CMK (cell line): ENCODE results near the gene PPIF.

Source experiments
- DNase-seq: peaks from one replicate; pipeline ENCODE4 v3.0.0-alpha.2; 2010; ENCODE audit warnings: low read depth

The PPIF gene

DNA sequence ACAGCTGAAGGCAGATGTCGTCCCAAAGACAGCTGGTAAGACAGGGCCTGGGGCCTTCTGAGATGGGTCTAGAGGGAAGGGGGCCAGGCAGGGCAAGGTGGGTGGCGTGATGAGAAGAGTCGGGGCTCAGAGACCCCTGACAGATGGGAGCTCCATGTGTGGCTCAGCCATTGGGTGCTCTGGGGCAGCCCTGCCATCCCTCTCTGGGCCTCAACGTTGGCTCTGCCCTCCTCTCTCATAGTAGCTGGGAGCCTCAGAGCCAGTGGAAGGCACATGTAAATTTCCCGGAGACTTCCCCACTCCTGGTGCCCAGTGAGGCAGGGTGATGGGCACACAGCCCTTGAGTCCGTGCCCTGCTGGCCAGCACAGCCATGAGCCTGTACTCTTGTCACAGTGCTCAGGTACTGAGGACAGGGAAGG, 1.8 kb downstream of the PPIF start:
- no peak for DNase-seq

DNA sequence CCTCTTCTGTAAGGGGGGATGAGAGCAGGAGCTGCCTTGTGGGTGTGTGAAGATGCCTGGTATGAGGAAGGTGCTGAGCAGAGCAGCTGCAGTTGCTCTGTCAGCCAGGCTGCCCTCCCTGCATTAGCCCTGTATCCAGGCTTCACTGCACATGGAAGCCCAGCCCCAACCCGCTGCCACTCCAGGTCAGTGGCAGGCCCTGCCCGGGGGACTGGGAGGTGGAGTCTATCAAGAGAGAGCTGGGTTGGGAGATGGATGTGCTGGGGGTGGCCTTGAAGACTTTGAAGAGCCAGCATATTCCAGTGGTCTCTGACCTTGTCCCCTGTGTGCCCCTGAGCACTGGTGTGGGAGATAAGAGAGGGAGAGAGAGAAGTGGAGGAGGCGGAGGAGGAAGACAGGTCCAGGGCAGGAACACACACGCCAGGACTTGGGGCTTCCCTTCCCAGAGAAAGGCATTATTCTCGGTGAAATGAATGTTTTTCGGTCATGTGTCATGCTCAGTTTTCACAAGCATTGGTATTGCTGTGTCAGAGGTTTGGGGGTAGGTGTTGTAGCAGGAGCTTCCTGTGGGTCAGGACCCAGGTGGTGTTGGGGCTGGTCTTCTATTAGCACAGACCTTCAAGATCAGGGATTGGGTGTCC, 2.6 kb downstream of the PPIF start:
- DNase-seq: no peak

DNA sequence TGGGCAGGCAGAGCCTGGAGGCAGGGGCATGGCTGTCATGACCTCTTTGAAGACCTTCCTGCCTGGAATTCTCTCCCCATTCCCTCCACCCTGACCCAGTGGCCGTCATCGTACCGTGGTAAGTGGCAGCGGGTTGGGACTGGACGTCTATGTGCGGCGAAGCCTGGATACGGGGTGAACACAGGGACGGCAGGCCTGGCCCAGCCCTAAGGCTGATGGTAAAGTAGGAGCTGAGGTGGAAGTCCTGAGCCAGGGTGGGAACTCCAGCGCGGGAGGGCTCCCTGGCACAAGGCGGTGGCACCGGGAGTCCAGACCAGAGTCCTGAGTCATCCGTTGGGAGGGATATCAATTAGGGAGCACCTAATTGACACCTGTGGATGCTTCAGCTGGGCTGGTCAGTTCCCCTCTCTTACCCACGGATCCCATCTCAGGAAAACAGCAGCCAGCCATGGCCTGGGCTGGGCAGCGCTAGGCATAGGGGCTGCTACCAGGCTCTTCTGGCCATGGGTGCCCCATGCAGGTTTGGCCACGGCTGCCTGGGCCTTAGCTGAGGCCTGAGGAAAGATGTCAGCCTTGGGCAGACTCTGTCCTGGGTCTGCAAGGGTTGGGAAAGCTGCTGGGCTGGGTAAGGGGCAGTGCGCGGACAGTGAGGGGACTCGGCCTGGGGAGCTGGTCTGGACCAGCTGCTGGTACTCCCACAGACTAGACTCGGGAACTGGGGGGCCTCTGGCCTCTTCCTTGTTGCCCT, 3.3 kb downstream of the PPIF start:
- no peak for DNase-seq

GRCh38 chr10:79351332-79351731, 4.1 kb downstream of the PPIF start:
- DNase-seq: no peak

GRCh38 chr10:79352035-79352877, 5.0 kb downstream of the PPIF start:
- no peak for DNase-seq

GRCh38 chr10:79353000-79353406, 5.7 kb downstream of the PPIF start:
- DNase-seq: no peak

GRCh38 chr10:79353726-79354125, 6.5 kb downstream of the PPIF start:
- DNase-seq: no peak

DNA sequence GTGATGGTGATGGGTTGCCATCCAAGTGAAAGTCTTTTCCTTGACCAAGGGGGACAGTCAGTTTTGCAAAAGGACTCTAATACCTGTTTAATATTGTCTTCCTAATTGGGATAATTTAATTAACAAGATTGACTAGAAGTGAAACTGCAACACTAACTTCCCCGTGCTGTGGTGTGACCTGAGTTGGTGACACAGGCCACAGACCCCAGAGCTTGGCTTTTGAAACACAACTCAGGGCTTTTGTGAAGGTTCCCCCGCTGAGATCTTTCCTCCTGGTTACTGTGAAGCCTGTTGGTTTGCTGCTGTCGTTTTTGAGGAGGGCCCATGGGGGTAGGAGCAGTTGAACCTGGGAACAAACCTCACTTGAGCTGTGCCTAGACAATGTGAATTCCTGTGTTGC, 6.9 kb downstream of the PPIF start:
- DNase-seq: no peak

- DNase-seq: no peak
Observed at GRCh38 chr10:79354615-79355014, 7.3 kb downstream of the PPIF start.

- DNase-seq: no peak
Observed at GRCh38 chr10:79355420-79356017, 8.2 kb downstream of the PPIF start.

GRCh38 chr10:79356104-79356503, 8.8 kb downstream of the PPIF start:
- DNase-seq: no peak

GRCh38 chr10:79357180-79357579, 9.9 kb downstream of the PPIF start:
- no peak for DNase-seq

- no peak for DNase-seq
Observed at GRCh38 chr10:79358811-79359210, 11.5 kb downstream of the PPIF start.

GRCh38 chr10:79359816-79360498, 12.7 kb downstream of the PPIF start:
- no peak for DNase-seq

DNA sequence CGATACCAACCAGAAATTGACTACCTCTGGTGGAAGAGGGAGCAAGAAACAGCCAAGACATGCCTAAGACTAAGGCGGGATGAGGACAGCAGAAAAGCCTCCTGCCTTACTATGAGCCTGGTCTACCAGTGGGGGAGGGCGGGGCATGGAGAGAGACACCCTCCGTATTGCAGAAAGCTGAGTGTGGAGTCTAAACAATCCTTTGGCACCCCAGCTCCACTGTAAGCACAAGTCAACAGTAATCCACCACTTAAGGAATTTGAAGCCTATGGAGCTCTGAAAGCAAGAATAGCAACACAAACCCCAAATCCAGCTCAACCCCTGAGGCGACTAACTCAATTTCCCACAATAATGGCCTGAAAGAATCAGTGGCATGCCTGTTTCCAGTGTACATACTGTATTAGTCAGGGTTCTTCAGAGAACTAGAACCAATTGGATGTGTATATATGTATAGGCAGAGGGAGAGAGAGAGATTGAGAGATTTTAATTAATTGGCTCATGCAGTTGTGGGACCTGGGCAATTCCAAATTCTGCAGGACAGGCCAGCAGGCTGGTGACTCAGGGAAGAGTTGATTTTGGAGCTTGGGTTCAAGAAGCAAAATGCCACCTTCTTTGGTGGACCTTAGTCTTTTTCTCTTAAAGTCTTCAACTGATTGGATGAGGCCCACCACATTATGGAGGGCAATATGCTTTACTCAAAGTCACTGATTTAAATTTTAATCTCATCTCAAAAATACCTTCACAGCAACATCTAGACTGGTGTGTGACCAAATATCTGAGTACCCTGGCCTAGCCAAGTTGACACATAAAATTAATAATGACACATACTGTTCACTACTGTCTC, 13.5 kb downstream of the PPIF start:
- DNase-seq: no peak

DNA sequence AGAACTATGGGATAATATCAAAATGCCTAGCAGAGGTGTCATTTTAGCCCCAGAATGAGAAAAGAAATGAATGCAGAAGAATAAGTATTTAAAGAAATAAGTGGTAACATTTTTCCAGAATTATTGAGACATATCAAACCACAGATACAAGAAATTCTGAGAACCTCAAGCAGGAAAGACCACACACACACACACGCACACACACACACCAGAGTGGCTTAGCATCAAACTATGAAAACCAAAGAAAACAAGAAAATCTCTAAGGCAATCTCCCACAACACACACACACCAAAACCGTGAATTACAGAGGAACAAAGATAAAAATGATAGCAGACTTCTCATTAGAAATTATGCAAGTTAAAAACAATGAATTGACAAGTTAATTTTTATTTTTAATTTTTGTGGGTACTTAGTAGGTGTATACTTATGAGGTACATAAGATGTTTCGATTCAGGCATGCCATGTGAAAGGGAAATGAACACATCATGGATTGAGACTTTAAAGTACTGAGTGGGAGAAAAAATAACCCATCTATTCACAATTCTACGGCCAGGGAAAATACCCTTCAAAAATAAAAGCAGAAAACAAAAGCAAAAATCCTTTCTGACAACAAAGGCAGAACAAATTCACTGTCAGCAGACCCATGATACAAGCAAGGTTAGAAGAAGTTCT, 14.6 kb downstream of the PPIF start:
- no peak for DNase-seq

DNA sequence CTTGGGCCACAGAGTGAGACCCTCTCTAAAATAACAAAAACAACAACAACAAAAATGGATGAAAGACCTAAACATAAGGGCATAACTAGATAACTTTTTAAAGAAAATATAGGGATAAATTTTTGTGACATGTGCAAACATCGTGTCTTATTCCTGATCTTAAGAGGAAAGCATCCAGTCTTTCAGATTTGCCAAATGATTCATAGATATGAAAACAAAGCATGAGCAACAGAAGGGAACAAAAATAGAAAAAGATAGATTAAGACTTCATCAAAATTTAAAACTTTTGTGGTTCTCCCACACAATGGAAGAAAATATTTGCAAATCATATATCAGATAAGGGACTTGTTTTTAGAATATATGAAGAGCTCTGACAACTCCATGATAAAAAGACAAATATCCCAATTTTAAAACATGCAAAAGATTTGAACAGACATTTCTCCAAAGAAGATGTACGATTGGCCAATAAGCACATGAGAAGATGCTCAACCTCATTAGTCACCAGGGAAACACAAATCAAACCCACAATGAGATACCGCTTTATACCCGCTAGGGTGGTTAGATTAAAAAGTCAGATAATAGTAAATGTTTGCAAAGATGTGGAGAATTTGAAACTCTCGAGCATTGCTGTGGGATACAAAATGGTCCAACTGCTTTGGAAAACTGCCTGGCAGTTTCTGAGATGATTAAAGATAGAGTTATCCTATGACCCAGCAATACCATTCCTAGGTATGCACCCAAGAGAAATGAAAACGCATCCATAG, 20.3 kb downstream of the PPIF start:
- no peak for DNase-seq

DNA sequence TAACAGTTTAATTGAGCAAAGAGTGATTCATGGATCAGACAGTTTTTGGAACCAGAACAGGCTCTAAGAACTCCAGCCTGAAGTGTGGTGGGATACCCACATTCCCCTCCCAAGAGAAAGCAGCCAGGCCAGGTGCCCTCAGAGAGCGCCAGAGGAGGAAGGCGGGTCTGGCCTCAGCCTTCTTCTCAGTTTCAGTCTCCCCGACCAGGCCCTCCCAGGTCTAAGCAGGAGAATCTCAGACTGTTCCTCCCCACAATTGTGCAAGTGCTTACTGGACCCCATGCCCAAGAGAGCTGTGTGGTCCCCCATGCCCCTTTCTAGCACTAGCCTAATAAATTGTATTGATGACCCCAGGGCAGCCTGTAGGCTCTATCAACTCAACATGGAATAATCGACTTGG, 25.6 kb downstream of the PPIF start:
- no peak for DNase-seq

DNA sequence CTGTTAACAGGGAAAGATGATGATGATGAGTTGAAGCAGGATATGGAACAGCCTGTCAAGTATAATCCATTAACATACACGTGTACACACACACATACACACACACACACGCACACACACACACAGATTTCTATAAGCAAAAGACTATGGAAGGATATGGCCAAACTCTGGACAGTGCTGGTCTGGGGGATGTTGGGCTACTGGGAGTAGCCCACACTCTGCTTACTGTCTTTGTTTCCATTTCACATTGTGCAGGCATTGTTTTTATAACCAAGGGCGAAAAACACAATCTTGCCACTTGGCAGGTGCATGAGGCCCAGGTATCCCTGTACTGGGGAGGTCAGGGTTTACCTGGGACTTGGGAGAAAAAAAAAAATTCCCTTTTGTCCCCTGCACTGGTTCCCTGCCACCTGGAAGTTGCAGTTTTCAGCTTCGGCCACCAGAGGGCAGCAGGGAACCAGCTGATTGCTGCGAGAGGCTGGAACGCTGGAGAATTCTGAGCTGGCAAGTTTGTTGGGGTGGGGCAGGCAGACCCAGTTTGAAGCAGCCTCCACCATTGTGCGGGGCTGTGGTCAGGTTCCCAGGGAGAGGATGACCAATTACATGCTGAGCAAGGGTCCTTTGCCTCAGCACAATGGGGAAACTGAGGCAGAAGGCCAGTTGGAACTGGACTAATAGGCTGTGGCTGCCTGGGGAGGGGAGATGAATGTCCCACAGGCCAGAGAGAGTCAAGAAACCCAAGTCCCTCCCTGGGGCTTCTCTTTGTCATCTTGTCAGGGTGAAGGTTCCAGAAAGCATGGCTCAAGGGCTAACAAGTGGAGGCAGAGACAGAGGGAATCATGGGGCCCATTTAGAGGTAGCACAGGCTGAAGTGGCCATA, 27.3 kb downstream of the PPIF start:
- DNase-seq: no peak
